SU-DHL-6 (cell line): ENCODE measurements around the gene SMYD2.
A peak's percentile ranks its signal among the peaks of the same experiment; 100 is the strongest.

Source experiments
- H2AFZ ChIP-seq: fragments of 200-600 bp; sonication (generic); 2 replicates; pipeline ENCODE4 v1.6.1; 2014; ENCODE audit warnings: low read depth, mild to moderate bottlenecking, moderate library complexity, mixed read lengths, antibody characterized with exemption, low read length; ENCODE audit not compliant: severe bottlenecking
- H3F3A ChIP-seq: fragments of 200-600 bp; shearing (Covaris generic); 2 replicates; pipeline ENCODE4 v1.6.0; 2016; ENCODE audit warnings: antibody characterized with exemption, mild to moderate bottlenecking; ENCODE audit not compliant: insufficient read depth
- H3K27ac ChIP-seq: fragments of 200-600 bp; sonication (generic); 2 replicates; pipeline ENCODE4 v1.5.1; 2016; ENCODE audit warnings: low read depth, mild to moderate bottlenecking, low read length, moderate library complexity, mixed read lengths
- H3K27me3 ChIP-seq: fragments of 200-600 bp; sonication (generic), shearing (Covaris generic); 2 replicates; pipeline ENCODE4 v1.6.0; 2014; ENCODE audit warnings: mild to moderate bottlenecking, low read length
- H3K36me3 ChIP-seq: fragments of 200-600 bp; sonication (generic); 2 replicates; pipeline ENCODE4 v1.6.1; 2014; ENCODE audit warnings: mild to moderate bottlenecking, low read length, mixed read lengths
- H3K4me2 ChIP-seq: fragments of 300-600, 200-600 bp; shearing (Covaris generic), sonication (generic); 2 replicates; pipeline ENCODE4 v1.6.0; 2014; ENCODE audit warnings: low read length, low read depth, mild to moderate bottlenecking; ENCODE audit not compliant: poor library complexity, severe bottlenecking
- H3K4me3 ChIP-seq: fragments of 200-600 bp; sonication (generic); 2 replicates; pipeline ENCODE4 v1.5.1; 2014; ENCODE audit warnings: antibody characterized with exemption, low read length, mild to moderate bottlenecking, mixed read lengths; ENCODE audit not compliant: insufficient read depth, poor library complexity, severe bottlenecking
- H3K79me2 ChIP-seq: fragments of 200-600 bp; sonication (generic); 2 replicates; pipeline ENCODE4 v1.6.1; 2014; ENCODE audit warnings: mild to moderate bottlenecking, low read length, moderate library complexity; ENCODE audit not compliant: insufficient read depth
- H3K9ac ChIP-seq: fragments of 200-600 bp; sonication (generic); 2 replicates; pipeline ENCODE4 v1.7.0; 2014; ENCODE audit warnings: mild to moderate bottlenecking, low read length
- H3K9me2 ChIP-seq: fragments of 200-600 bp; sonication (generic); replicated peaks from 2 replicates; pipeline ENCODE4 v1.6.1; 2014; ENCODE audit warnings: low read length; ENCODE audit not compliant: insufficient read depth
- H3K9me3 ChIP-seq: fragments of 200-600 bp; sonication (generic); 2 replicates; pipeline ENCODE4 v1.6.1; 2014; ENCODE audit warnings: low read length, mixed read lengths; ENCODE audit not compliant: insufficient read depth
- H4K20me1 ChIP-seq: fragments of 200-600 bp; sonication (generic); 2 replicates; pipeline ENCODE4 v1.6.1; 2014; ENCODE audit warnings: low read depth, mild to moderate bottlenecking, antibody characterized with exemption, low read length, moderate library complexity, mixed read lengths
- CTCF ChIP-seq: fragments of 200-600 bp; sonication (generic); IDR thresholded peaks from one replicate; pipeline ENCODE4 v1.5.1; 2017; ENCODE audit warnings: antibody characterized with exemption, mild to moderate bottlenecking, low read length, moderate library complexity; ENCODE audit not compliant: insufficient read depth, poor library complexity, severe bottlenecking
- EZH2phosphoT487 ChIP-seq: fragments of 200-600 bp; sonication (generic), shearing (Covaris generic); conservative IDR thresholded peaks from 2 replicates; pipeline ENCODE4 v1.6.1; 2018; ENCODE audit warnings: mild to moderate bottlenecking, antibody characterized with exemption, low read length, moderate library complexity, mixed read lengths

SMYD2 gene

GRCh38 chr1:214261206-214262123, 19.5 kb upstream of the SMYD2 start:
- Histone ChIP-seq H3K9me2 (no peaks in the 10 kb centered on the region), H3F3A (no peaks in the 10 kb centered on the region), H3K27me3 (no peaks in the 10 kb centered on the region), H3K9me3 (no peaks in the 10 kb centered on the region), H3K27ac (no peak overlapping the region), H2AFZ (no peak overlapping the region), H3K4me3 (no peak overlapping the region), H3K9ac (no peak overlapping the region), H4K20me1 (no peaks in the 10 kb centered on the region), H3K4me2 (no peak overlapping the region), H3K36me3 (no peaks in the 10 kb centered on the region), H3K79me2 (no peaks in the 10 kb centered on the region)
- peak; percentile 90 for TF ChIP-seq CTCF
- no peak for TF ChIP-seq EZH2phosphoT487

- no peaks in the 10 kb centered on the region for H3K79me2 ChIP-seq
- H4K20me1 ChIP-seq = no peaks in the 10 kb centered on the region
- H3K27ac ChIP-seq = no peak overlapping the region
- no peaks in the 10 kb centered on the region for H3K9me3 ChIP-seq
- H2AFZ ChIP-seq = no peak overlapping the region
- H3F3A ChIP-seq = no peaks in the 10 kb centered on the region
- H3K36me3 ChIP-seq = no peaks in the 10 kb centered on the region
- no peaks in the 10 kb centered on the region for H3K9me2 ChIP-seq
- TF ChIP-seq EZH2phosphoT487 (no peak), CTCF (no peak)
- no peak overlapping the region for H3K4me3 ChIP-seq
- H3K9ac ChIP-seq = no peak overlapping the region
- no peak overlapping the region for H3K4me2 ChIP-seq
- no peaks in the 10 kb centered on the region for H3K27me3 ChIP-seq
Measured at GRCh38 chr1:214264196-214264595, 16.8 kb upstream of the SMYD2 start.

DNA sequence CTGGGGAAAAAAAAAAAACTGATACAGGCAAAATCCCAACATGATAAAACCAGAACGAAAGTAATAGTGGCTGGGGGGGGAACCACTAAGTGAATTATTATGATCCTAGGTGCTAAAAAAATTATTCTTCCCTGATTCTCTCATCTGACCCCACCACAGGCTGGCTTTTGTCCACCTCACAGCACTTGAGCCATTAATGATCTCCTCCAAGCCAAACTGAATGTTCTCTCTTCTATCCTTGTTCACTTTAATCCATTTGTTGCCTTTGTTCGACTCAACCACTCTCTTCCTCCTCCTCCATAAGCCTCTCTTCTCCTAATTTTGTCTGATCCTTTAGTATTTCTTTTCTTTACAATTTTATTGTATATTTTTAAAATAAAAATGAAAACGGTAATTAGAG, 16.0 kb upstream of the SMYD2 start:
- Histone ChIP-seq H3K4me2 (no peak overlapping the region), H3K9ac (no peak overlapping the region), H3K27me3 (no peaks in the 10 kb centered on the region), H3F3A (no peaks in the 10 kb centered on the region), H4K20me1 (no peaks in the 10 kb centered on the region), H3K36me3 (no peaks in the 10 kb centered on the region), H2AFZ (no peak overlapping the region), H3K9me2 (no peaks in the 10 kb centered on the region), H3K4me3 (no peak overlapping the region), H3K79me2 (no peaks in the 10 kb centered on the region), H3K27ac (no peak overlapping the region), H3K9me3 (no peaks in the 10 kb centered on the region)
- no peak for TF ChIP-seq EZH2phosphoT487
- TF ChIP-seq CTCF = no peak
